NCI-H2107 treated with DMSO at 0.1 percent for 48 hours (cell line): Measurements from ENCODE around the gene IL12A.

Source experiments
- DNase-seq: peaks from one replicate; lab custom pipeline; 2025; ENCODE audit not compliant: unreplicated experiment; lab: John Stamatoyannopoulos, UW

The IL12A gene

DNA sequence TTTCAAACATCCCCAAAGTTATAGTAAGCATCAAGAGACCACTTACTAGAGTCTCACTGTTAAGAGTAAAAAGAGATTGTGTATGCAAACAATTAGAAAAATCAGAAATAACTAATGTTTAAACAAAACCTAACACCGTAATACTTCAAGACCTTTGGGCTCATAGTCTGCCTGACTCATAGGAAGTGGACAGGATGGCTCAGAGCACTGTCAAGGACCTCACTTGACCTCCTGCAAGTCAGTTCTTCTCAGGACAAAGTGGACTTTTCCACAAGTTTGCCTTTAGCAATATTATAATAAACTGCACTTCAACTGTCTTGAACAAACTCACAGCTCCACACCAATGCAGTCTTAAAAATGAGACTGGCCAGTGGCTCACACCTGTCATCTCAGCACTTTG is 34.8 kb downstream of the IL12A start:
- DNase-seq = no peak

DNA sequence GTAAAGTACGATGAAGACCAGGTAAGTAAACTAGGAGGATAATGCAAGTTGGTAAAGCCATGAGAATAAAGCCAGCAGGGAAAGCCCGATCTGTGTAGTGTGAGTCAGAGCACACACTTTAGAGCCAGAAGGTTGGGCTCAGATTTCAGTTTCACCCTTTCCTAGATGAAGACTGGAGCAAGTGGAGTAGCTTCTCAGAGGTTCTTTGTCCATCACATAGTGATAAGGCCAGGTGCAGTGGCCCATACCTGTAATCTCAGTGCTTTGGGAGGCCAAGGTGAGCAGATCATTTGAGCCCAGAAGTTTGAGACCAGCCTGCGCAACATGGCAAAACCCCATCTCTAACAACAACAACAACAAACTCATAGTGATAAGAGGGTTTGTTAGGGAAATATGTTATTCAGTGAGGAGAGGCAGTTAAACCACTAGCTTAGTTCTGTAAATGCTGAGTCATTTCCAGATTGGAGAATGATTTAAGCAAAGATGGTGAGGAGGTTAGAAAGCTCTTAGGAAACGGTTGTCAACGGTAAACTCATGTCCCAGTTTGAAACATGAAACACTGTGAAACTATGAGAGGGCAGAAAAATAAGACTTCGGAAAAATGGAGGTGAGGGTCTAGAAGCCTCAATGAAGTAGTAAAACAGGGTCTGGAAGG is 39.0 kb downstream of the IL12A start:
- peak; percentile 78 for DNase-seq

DNA sequence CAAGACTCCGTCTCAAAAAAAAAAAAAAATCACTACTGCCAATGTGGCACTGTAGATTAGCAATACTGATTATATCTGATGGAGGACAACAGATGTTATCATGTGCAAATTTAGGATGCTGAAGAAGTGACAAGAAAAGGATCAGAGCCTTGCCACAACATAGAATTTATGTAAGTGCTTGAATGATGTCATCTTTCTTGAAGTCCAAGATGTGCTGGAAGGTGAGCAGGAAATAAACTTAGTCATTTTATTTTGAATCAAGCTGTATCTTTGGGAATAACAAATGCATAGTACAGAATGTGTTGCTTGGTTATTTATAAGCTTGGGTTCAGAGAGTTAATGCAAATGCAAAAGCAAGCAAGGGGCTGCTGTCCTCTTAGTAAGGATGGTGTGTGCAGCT is 47.1 kb downstream of the IL12A start:
- no peak for DNase-seq

DNA sequence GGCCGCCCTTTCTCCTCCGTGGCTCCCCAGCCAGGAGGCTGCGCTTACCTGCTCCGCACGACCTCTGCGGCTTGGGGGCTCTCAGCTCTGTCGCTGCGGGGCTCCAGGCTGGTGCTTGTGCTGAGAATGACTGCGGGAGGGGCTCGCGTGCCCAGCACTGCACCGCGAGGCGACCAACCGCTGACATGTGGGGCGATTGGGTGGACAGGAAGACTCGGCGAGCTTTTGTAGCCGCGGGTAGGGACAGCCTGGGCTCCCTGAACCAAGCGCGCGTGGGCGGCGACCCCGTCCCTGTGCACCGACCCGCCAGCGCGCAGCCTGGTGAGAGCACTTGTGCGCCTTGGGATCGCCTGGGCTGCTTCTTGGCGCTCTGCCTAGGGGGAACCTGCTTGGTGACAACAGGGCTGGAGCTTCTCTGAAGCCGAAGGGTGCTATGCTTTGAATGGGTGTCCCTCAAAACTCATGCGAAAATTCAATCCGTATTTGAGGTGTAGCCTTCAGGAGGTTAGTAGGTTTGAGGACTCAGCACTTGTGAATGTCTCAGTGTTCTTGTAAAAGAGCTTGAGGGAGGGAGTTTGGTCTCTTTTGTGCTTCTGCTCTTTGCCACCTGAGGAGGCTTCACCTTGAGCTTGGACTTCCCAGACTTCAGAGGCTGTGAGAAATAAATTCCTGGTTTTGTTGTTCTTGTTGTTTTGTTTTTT is 50.4 kb downstream of the IL12A start:
- DNase-seq = peak; percentile 27

DNA sequence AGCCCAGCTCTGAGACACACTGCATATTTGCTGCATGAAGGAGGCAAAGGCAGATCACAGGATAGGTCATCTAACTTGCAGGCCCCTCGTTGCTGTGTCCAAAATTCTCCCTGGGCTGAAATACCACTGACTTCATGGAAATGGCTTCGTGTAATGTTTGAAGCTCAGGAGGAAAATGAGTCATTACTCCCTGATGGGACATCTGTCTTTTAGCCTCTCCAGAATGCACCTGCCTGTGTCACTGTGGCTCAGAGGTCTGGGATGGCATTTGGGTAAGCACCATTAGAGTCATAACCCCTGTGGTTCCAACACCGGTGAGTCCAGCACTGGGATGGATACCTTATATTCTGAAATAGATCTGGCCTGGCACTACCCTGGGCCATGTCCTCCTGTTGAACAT is 51.5 kb downstream of the IL12A start:
- no peak for DNase-seq

DNA sequence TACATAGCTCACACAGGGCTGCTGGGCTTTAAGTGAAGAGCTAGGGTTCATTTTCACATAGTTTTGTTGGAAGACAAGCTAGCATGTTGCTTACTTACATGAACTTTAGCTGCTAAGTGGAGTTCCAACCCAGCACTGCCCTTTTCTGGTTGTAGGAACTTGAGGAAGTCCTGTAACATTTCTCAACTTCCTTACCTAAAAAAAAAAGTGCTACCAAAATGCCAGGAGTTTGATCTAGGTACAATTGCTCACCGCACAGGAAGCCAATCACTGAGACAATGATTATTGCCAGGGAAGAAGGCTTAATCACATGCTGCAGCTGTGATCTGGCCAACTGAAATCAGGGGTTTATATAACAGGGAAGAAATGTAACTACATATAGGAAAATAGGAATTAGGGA is 52.8 kb downstream of the IL12A start:
- DNase-seq = no peak

DNA sequence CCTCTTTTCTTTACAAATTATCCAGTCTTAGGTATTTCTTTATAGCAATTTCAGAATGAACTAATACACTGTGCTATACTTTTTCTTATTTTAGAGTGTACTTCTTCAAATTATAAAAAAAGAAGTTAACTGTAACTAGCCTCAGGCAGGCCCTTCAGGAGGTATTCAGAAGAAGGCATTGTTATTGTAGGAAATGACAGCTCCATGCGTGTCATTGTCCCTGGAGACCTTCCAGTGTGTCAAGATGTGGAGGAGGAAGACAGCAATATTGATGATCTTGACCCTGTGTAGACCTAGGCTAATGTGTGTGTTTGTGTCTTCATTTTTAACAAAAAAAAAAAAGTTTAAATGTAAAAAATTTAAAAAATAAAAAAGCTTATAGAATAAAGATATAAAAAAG is 55.5 kb downstream of the IL12A start:
- no peak for DNase-seq
